Sigmoid colon (tissue), 7 donors: Measurements from ENCODE around the gene TEX54. TPM values are rescaled to one million over a fixed set of nuclear protein-coding genes. Genes with fewer than 3 reads are reported as not detected.

Experiments
- DNase-seq: peaks from one replicate; pipeline ENCODE4 v3.0.0-alpha.2; 2019
- H3K27ac ChIP-seq, 4 donors: fragments of 200-600 bp; sonication (generic); one replicate each; pipeline ENCODE4 v1.5.1; 2016 to 2019; ENCODE audit warnings: mild to moderate bottlenecking in 1 of 4
- H3K27me3 ChIP-seq, 3 donors: fragments of 200-600 bp; sonication (generic); one replicate each; pipeline ENCODE4 v1.5.1; 2019; ENCODE audit warnings: mild to moderate bottlenecking in 1 of 3
- H3K36me3 ChIP-seq, 4 donors: fragments of 200-600 bp; sonication (generic); one replicate each; pipeline ENCODE4 v1.5.1; 2016 to 2019
- H3K4me1 ChIP-seq, 4 donors: fragments of 200-600 bp; sonication (generic); one replicate each; pipeline ENCODE4 v1.5.1; 2017 to 2019
- H3K4me3 ChIP-seq, 4 donors: fragments of 200-600 bp; sonication (generic); one replicate each; pipeline ENCODE4 v1.5.1; 2017 to 2019; ENCODE audit warnings: mild to moderate bottlenecking in 2 of 4, moderate library complexity in 1 of 4
- H3K9me3 ChIP-seq, 4 donors: fragments of 200-600 bp in 3 of 4; sonication (generic) in 3 of 4; one replicate each; pipeline versions ENCODE4 v1.5.1 to v1.6.1; 2013 to 2019
- EP300 ChIP-seq, 4 donors: sonication (generic); formaldehyde crosslinking; IDR thresholded peaks; one replicate each; pipeline ENCODE4 v1.6.1; 2017; ENCODE audit warnings: antibody characterized with exemption in 4 of 4
- POLR2A ChIP-seq, 2 donors: fragments of 450-650 bp; IDR thresholded peaks; one replicate each; pipeline ENCODE4 v1.6.1; 2016; ENCODE audit warnings: antibody characterized with exemption in 2 of 2, mild to moderate bottlenecking in 2 of 2, moderate library complexity in 2 of 2
- POLR2AphosphoS5 ChIP-seq, 4 donors: sonication (generic); formaldehyde crosslinking; IDR thresholded peaks; one replicate each; pipeline ENCODE4 v1.6.1; 2017; ENCODE audit warnings: antibody characterized with exemption in 4 of 4
- WGBS, 2 donors: extraction: QIAGEN DNeasy Blood & Tissue Kit; methylation state at CpG; one replicate each; pipeline ENCODE4 v1.1.7; 2013; 5-methylcytosine and 5-hydroxymethylcytosine counted together
- intact Hi-C: fragments of 100-400 bp; cut with DNase I; formaldehyde crosslinking; loops from one replicate; pipeline ENCODE4 v1.15.1; 2023
- polyA plus RNA-seq, 3 donors: library from polyadenylated mRNA; stranded (reverse); fragments of 200-250 nt; gene quantifications; one replicate each; pipeline ENCODE4 v1.2.3, GENCODE V29; 2013
- total RNA-seq, 4 donors: library from RNA; depleted of rRNA; stranded (reverse); fragments of >200 nt; gene quantifications; one replicate each; pipeline ENCODE4 v1.1.0, GENCODE V29; 2016
- TF ChIP-seq, protein P1 (sequence below), 4 experiments: fragments of 450-650 bp in 3 of 4; fragments of 200-600 bp in 1 of 4; IDR thresholded peaks; one replicate each; pipeline ENCODE4 v1.5.1; 2016 to 2019; ENCODE audit warnings: antibody characterized with exemption in 4 of 4, mild to moderate bottlenecking in 3 of 4, moderate library complexity in 2 of 4
- donor health status: healthy with polysubstance abuse.
- donor health status: Bipolar disorder and iron deficiency.
- donor health status: healthy.

TEX54 gene
- total and polyA plus RNA-seq, 7 donors = 2.1 TPM; not detected in 6

DNA sequence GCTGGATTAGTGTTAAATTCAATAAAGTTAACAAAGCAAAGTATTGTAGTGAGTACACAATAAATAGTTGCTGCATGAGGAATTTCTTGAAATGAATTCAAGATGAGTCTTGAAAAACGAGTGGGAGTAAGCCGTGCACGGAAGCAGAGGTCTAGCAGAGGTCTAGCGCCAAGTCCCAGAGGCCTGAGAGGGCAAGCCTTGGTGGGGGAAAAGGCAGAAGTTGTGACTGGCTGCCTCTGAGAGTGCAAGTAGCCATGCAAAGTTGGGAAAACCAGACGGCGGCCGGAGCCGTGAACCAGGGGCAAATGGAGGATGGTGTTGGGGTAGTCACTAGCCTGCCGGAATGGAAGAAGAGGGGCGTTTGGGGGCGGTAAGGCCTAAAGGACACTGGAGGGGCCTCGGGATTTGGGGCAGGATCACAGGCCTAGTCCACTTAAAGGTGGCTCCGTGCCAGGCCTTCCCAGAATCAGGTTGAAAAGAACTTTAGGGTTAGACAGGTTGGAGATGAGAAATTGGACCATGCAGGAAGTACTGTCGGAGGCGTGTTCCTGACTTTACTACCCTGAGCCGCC lies 47.7 kb upstream of the TEX54 start:
- DNase-seq = no peak
- peak overlapping the region; percentile 97 to 100 (median 98) for H3K27ac ChIP-seq
- H3K4me1 ChIP-seq = peaks cover 0 to 49% (median 46%) of the 10 kb centered on the region in 4 donors
- TF ChIP-seq, protein P1, sequence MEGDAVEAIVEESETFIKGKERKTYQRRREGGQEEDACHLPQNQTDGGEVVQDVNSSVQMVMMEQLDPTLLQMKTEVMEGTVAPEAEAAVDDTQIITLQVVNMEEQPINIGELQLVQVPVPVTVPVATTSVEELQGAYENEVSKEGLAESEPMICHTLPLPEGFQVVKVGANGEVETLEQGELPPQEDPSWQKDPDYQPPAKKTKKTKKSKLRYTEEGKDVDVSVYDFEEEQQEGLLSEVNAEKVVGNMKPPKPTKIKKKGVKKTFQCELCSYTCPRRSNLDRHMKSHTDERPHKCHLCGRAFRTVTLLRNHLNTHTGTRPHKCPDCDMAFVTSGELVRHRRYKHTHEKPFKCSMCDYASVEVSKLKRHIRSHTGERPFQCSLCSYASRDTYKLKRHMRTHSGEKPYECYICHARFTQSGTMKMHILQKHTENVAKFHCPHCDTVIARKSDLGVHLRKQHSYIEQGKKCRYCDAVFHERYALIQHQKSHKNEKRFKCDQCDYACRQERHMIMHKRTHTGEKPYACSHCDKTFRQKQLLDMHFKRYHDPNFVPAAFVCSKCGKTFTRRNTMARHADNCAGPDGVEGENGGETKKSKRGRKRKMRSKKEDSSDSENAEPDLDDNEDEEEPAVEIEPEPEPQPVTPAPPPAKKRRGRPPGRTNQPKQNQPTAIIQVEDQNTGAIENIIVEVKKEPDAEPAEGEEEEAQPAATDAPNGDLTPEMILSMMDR (IDR thresholded peaks at IDR 0.05) = no peak
- TF ChIP-seq POLR2A (IDR thresholded peaks at IDR 0.05) = no peak
- no peak for TF ChIP-seq POLR2AphosphoS5 (IDR thresholded peaks at IDR 0.05)
- 2 to 5% methylated on average over 16 of the region's 16 CpGs for WGBS, 2 donors
- no peaks in the 10 kb centered on the region for H3K27me3 ChIP-seq
- peaks cover 13 to 31% (median 26%) of the 10 kb centered on the region in 4 donors for H3K36me3 ChIP-seq
- H3K4me3 ChIP-seq = peak overlapping the region; percentile 72 to 99 (median 88)
- intact Hi-C loops = loop anchor here (1.0 to 10.0 kb wide), 4 partner anchors 24 to 486 kb away; no protein-coding TSS in a partner anchor
- no peaks in the 10 kb centered on the region for H3K9me3 ChIP-seq

GRCh38 chr11:62879235-62879978 lies 46.8 kb upstream of the TEX54 start:
- peak overlapping the region in 3 of 4 donors; percentile 84 to 99 (median 93) for H3K4me3 ChIP-seq
- H3K36me3 ChIP-seq = peaks cover 6 to 22% (median 18%) of the 10 kb centered on the region in 4 donors
- no peaks in the 10 kb centered on the region for H3K27me3 ChIP-seq
- intact Hi-C loops = no loop called here
- peak; percentile 80 for DNase-seq
- no peaks in the 10 kb centered on the region for H3K9me3 ChIP-seq
- H3K27ac ChIP-seq = peak overlapping the region; percentile 97 to 100 (median 98)
- 78 to 82% methylated on average over 7 of the region's 7 CpGs for WGBS, 2 donors
- TF ChIP-seq, protein P1 (IDR thresholded peaks at IDR 0.05) = no peak
- TF ChIP-seq POLR2AphosphoS5 (IDR thresholded peaks at IDR 0.05) = peak in 3 of 4 donors; percentile 20 to 45 (median 43)
- H3K4me1 ChIP-seq = peaks cover 0 to 45% (median 41%) of the 10 kb centered on the region in 4 donors

GRCh38 chr11:62876712-62877111 lies 44.1 kb upstream of the TEX54 start:
- WGBS, 2 donors = 91 to 96% methylated on average over 6 of the region's 6 CpGs
- no peak for DNase-seq
- no peak overlapping the region for H3K27ac ChIP-seq

GRCh38 chr11:62875698-62876478 lies 43.2 kb upstream of the TEX54 start:
- WGBS, 2 donors = 85 to 92% methylated on average over 7 of the region's 7 CpGs
- no peak overlapping the region for H3K27ac ChIP-seq
- H3K27me3 ChIP-seq = no peaks in the 10 kb centered on the region
- H3K4me3 ChIP-seq = no peak overlapping the region
- intact Hi-C loops = no loop called here
- peaks cover 0 to 19% (median 16%) of the 10 kb centered on the region in 4 donors for H3K4me1 ChIP-seq
- TF ChIP-seq POLR2AphosphoS5 (IDR thresholded peaks at IDR 0.05) (no peak), POLR2A (IDR thresholded peaks at IDR 0.05) (no peak), EP300 (IDR thresholded peaks at IDR 0.05) (no peak)
- TF ChIP-seq, protein P1 (IDR thresholded peaks at IDR 0.05) = no peak
- no peak for DNase-seq
- H3K9me3 ChIP-seq = no peaks in the 10 kb centered on the region
- H3K36me3 ChIP-seq = no peaks in the 10 kb centered on the region

More at GRCh38 chr11:62876712-62877111, 44.1 kb upstream of the TEX54 start:
- Histone ChIP-seq H3K9me3 (no peaks in the 10 kb centered on the region), H3K4me1 (peaks cover 0 to 19% (median 16%) of the 10 kb centered on the region in 4 donors), H3K4me3 (no peak overlapping the region), H3K36me3 (no peaks in the 10 kb centered on the region), H3K27me3 (no peaks in the 10 kb centered on the region)
- no peak for TF ChIP-seq EP300 (IDR thresholded peaks at IDR 0.05)
- TF ChIP-seq POLR2A (IDR thresholded peaks at IDR 0.05) = no peak
- TF ChIP-seq, protein P1 (IDR thresholded peaks at IDR 0.05) = no peak
- TF ChIP-seq POLR2AphosphoS5 (IDR thresholded peaks at IDR 0.05) = no peak
- intact Hi-C loops = no loop called here
